ENCODE results near the gene USP37.

DNA sequence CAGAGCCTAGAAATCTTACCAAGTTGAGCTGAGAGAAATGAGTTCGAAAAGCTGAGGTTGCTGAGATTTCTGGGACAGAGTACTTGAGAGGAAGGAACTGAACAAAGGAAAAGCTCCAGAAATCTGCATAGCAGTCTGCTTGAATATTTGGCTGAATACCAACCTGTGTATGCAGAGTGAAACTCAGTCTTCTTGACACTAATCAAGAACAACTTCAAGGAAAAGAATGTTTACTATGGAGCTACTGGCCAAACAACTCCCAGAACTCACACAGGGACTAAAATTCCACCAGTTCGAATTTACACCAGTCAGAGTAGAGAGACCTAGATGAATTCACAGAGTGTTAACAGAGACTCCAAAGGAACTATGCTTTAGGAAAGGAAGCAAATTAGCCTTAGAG lies 66.5 kb downstream of the USP37 start:
- TF ChIP-seq CTCF (conservative IDR thresholded peaks at IDR 0.05; ENCODE audit: low read depth, low read length) (no peak), EZH2 (IDR thresholded peaks at IDR 0.05; ENCODE audit: low read length, unreplicated experiment) (no peak)
